CD4-positive, alpha-beta T cell treated with Interleukin-4 for 1 hour (primary cell): Measurements from ENCODE around the gene GTF3C1.

Source experiments
- DNase-seq, 2 donors: peaks; one replicate each; pipeline ENCODE4 v3.0.0-alpha.2; 2020 to 2022

GTF3C1 gene

DNA sequence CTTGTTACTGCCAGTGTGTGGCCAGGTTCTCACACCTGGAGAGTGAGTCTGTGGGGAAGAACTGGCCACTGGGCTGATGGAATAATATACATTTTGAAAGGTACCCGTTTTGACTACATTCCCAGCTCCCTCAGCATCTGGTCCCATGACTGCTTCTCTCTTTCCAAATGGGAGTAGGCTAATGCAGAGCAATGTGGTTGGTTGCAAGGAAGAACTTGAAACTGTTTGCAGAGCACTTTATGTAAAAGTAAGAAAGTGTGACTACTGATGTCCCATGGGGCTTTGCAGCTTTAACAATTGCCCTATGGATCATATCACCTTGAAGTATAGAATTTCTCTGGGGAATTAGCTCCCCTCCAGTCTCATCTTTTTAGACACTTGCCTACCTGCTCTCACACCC is 9.2 kb upstream of the GTF3C1 start:
- no peak for DNase-seq

DNA sequence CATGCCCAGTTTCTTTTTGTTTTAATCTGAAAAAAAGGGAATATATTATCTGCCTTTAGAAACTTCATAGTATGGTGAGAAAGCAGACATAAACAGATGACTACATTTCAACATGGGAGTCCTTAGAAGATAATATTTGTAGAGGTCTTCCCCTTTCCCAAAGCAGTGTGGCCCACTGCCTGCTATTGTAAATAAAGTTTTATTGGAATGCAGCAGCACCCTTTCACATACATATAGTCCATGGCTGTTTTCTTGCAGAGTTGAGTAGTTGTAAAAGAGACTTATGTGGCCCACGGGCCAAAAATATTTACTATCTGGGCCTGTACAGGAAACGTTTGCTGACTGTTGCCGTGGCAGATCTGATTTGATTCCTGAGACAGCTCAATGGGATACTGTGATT is 8.7 kb upstream of the GTF3C1 start:
- no peak for DNase-seq

- DNase-seq, result no peak
Measured at GRCh38 chr16:27556471-27556870, 6.8 kb upstream of the GTF3C1 start.

GRCh38 chr16:27551036-27551435 is 1.3 kb upstream of the GTF3C1 start:
- DNase-seq, result no peak

DNA sequence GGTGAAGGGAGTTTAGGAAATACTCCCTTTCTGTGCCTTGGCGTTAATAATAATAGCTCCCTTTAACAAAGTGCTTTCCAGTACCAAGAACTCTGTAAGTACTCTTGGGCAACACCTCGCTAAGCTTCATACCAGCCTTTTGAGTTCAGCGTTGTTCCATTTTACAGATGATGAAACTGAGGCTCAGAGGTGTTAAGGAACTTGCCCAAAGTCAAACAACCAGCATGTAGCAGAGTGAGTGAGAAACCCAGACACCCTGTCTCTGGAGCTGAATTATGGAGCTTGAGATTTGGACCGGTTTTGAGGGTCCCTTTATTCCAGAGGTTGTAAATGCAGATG is 838 bp upstream of the GTF3C1 start:
- no peak for DNase-seq

DNA sequence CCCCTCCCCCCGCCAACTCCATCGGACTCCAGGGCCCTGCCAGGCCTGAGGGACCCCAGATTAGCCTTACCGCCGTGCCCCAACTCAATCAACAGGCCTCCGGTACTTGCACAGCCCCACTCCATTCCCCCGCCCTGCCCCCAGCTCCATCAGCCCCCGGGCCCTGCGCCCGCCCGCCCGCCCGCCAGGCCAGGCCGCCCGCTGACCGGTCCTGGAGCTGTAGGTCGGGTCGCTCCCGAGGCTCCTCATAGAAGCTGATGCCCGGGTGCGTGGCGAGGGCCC is 308 bp downstream of the GTF3C1 start:
- DNase-seq, result no peak

DNA sequence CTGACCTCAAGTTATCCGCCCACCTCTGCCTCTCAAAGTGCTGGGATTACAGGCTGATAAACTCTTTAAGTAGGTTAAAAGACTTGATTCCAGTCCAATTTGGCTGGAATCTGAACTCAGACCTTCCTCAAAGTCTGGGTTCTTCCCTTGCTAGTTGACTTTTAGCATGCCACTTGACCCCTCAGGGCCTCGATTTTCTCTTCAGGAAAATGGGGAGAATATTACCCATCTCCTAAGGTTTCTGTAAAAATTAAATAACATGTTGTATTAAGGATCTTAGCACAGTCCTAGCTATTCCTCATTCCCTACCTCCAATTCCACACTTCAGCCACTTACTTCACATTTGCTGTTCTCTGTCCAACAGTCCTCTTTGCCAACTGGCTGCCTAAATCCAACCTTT is 1.9 kb downstream of the GTF3C1 start:
- DNase-seq, result no peak

- no peak for DNase-seq
Measured at GRCh38 chr16:27547134-27547533, 2.6 kb downstream of the GTF3C1 start.

- no peak for DNase-seq
Measured at GRCh38 chr16:27544671-27545070, 5.0 kb downstream of the GTF3C1 start.

DNA sequence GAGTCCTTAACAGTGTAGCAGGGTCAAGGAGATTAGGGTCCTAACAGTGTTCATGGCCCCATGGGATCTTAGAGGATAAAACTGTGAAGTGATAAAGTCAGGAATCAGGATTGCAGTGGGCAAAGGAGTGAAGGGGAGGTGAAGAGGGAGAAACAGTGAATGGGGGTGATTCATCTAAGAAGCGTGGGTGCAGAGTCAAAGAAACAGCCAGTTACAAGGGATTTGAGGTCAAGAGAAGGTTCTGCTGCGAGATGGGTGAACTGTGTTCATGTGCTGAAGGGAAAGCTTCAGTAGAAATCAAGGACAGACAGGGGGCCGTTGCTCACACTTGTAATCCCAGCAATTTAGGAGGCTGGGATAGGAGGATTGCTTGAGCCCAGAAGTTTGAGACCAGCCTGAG is 5.9 kb downstream of the GTF3C1 start:
- DNase-seq, result no peak

DNA sequence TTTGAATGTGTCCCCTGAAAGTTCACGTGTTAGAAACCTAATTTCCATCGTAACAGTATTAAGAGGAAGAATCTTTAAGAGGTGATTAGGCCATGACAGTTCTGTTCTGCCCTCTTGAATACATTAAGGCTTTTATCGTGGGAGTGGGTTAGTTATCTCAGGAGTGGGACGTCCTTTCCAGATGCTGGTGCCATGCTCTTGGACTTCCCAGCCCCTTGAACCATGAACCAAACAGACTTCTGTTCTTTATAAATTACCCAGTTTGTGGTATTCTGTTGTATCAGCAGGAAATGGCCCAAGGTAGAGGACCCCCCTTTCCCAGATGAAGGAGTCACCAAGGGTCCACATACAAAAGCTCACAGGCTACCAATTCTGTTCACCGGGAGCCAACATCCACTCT is 10.1 kb downstream of the GTF3C1 start:
- no peak for DNase-seq

DNA sequence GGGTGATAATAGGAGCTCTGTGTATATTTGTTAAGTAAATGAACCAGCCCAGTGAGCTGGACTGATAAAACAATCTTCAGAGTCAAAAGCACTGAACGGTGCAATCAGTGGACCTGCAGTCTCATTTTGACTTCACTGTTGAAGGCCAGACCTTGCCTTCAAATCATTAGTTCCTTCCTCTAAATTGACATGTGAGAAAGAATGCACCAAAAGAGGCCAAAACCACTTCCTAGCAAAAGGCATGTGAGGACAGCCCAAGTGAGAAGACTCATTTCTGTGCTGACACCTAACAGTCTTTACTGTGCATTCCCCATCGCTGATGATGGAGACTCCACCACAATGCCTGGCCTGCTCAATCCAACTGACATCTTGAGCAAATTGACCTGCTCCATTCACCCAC is 10.6 kb downstream of the GTF3C1 start:
- DNase-seq, result no peak

GRCh38 chr16:27538528-27538927 is 11.2 kb downstream of the GTF3C1 start:
- no peak for DNase-seq

DNA sequence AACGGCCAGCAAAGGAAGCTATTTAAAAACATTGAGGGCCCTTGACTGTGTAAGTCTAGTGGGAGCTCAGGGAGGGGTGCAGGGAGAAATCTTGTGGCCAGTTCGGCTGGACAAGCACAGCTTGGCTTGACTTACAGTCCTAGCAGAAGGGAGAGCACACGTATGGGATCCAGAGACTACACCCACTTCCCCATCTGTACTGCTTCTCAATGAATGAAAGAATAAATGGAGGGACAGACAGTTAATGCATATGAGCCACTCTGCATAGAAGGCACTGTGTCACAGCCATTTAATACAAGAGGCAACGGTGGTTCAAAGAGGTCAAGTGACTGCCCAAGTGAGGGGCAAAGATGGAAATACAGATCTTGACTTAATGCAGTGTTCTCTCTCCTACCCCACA is 15.5 kb downstream of the GTF3C1 start:
- no peak for DNase-seq

DNA sequence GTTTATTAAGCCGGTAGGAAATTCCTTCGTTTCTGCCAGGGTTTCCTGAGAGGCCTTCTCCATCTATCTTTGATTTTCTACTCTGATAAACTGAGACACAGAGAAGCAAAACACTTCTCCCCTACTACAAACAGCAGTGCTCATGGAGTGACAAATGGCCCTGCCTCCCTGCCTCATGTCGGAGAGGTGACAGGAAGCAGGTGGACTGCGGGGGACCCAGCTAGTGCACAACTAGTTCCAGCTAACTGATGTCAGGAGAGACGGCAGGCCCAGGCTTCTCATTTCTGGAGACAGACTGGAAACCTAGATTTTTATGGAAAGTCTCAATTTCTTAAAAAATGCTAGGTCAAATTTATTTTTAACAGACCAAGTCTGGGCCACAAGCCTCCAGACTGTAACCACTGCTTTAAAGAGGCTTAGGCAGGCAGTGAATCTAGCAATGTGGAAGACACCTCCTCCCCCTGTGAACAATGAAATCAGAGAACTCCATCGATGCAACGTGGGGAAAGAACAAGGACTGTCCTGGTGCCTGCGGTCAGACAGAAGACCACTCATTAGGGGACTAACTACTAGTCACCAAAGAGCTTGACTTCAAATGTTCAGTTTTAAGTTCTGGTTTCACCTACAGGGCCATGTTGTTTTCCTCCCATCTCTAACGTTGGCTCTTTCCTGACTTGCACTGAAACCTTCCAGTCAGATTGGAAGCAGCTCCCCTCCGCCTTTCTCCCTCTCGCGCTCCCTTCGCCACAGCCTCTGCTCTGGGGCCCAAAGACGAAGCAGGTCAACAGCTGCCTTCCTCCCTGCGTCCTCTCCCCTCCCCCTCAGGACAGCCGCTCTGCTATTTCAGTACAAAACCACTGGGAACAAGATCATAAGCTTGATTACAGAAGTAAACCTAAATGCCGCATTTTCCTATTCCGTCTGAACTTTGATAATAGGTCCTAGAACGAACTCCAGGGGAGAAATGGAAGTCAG is 17.6 kb downstream of the GTF3C1 start:
- DNase-seq, result no peak

DNA sequence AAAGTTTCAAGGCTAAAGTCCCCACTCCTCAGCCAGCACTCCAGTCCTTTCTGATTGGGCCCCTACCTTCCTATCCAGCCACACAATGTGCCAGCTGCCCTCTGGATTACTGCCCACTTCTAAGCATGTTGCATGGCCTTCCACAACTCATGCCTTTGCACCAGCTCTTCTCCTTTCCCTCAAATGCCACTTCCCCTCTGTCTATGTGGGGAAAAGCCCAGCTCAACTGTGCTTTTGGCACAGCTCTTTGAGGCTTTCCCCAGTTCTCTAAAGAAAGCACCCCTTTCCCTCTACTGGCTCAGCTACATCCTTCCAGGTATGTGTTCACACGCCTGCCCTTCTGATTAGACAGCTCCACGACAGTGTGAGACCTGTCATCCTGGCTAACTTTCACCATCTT is 18.5 kb downstream of the GTF3C1 start:
- DNase-seq, result no peak

DNA sequence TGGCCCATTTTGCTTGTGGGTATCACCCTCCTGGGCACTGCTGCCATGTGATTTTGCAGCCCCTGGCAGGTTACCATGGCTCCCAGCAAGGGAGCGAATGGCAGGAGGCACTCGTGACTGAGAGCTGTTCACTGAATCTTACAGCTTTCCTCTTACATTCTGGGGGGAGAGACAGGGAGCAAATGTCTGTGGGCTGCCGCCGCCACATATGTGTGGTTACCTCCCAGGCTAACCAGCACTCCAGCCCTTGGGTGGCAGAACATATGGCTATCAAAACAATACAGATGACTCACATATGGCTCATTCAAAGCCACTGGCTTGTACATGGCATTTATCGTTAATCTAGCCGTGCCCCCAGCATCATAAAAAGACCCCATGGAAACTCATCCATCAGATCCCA is 19.8 kb downstream of the GTF3C1 start:
- DNase-seq, result no peak

DNA sequence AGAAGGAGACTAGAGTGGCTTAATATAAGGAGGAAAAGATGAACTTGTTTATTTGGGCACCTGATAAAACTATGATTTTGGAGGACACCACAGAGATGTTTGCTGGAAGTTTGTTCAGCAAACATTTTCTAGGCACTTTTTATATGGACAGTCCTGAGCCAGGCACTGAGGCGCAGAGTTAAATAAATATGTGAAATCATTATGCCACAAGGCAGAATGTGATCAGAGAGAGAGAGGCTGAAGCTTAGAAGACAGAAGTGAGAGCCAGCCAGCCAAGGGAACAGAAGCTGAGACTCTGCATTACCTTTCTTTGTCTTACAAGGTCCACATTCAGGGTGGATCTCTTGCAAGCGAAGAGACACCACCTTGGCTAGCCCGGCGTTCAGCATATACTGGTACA is 21.4 kb downstream of the GTF3C1 start:
- no peak for DNase-seq

GRCh38 chr16:27526180-27526579 is 23.5 kb downstream of the GTF3C1 start:
- DNase-seq, result no peak

DNA sequence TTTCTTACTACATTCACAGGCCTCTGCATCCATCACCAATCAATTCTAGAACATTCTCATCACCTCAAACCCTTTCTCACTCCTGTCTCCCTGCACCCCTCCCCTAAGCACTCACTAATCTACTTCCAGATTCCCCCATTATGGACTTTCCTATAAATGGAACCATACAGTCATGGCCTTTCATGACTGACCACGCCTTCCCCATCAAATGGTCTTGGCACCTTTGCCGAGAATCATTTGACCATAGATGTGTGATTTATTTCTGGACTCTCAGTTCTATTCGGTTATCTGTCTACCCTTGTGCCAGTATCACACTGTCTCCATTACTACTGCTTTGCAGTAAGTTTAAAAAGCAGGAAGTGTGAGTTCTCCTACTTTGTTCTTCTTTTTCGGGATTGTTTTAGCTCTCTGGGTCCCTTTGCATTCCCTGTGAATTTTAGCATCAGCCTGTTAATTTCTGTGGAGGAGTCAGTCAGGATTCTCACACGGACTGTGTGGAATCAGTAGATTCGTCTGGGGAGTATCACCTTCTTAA is 27.5 kb downstream of the GTF3C1 start:
- DNase-seq, result no peak

- DNase-seq, result no peak
Measured at GRCh38 chr16:27520982-27521673, 28.6 kb downstream of the GTF3C1 start.

DNA sequence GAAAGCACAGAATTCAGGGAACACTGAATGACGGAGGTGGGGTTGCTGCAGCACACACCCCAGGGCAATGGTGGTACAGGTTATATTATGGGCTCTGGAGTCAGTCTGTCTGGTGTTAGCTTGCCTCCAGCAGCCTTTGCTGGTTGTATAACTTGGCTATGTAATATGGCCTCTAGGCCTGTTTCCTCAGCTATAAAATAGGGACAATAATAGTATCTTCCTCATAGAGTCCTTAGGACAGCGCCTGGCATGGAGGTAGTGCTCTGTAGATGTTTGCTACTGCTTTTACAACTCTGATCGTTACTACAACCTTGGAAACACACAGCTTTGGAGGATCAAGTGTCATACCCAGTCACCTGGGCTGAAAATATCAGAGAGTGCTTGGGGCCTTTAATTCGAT is 31.5 kb downstream of the GTF3C1 start:
- no peak for DNase-seq

DNA sequence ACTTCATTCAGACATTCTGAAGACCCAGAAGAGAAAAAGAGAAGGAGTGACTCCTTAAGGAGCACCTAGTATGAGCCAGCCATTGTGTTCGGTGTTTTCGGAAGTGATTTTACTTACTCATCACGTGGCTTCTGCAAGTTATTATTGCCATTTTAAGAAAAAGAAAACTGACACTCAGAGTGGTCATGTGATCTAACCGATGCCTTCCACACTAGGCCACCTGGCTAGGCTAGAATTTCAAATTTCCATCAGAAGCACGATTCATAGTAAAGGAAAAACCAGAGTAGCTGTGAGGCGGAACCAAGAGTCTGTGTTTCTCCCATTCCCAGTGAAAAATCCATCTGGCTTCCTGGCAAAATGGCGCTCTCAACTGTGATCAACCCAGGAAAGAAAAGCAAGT is 32.0 kb downstream of the GTF3C1 start:
- DNase-seq, result no peak

DNA sequence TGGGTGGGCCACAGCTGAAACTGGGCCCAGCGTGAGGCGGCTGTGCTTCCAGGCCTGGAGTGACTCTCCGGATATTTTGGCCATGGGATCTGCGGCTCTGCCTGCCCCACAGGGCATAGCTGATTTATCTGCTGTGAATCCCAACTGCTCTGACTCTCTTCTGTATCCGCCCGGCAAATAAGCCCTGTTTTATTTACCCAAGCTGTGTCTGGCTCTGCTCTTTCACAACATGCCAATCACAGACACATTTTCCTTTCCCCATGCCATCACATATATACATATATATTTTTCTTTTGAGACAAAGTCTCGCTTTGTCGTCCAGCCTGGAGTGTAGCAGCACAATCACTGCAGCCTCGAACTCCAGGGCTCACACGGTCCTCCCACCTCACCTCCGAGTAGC is 33.3 kb downstream of the GTF3C1 start:
- no peak for DNase-seq
